ENCODE data around the gene ADGRF3.

Gene ADGRF3

DNA sequence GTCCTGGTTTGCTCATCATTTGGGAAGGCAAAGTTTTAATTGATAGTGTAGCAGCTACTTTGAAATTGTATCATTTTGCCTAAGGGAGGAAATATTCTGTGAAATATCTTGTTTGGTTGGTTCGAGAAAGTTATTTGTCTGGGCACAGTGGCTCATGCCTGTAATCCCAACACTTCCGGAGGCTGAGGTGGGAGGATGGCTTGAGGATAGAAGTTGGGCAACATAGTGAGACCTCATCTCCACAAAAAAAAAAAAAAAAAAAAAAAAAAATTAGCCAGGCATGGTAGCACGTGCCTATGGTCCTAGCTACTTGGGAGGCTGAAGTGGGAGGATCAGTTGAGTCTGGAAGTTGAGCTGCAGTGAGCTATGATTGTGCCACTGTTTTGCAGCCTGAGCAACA, 3.1 kb upstream of the ADGRF3 start:
- no peak for TF ChIP-seq ZFX (IDR thresholded peaks at IDR 0.05; ENCODE audit: borderline replicate concordance)
- TF ChIP-seq, protein P1, sequence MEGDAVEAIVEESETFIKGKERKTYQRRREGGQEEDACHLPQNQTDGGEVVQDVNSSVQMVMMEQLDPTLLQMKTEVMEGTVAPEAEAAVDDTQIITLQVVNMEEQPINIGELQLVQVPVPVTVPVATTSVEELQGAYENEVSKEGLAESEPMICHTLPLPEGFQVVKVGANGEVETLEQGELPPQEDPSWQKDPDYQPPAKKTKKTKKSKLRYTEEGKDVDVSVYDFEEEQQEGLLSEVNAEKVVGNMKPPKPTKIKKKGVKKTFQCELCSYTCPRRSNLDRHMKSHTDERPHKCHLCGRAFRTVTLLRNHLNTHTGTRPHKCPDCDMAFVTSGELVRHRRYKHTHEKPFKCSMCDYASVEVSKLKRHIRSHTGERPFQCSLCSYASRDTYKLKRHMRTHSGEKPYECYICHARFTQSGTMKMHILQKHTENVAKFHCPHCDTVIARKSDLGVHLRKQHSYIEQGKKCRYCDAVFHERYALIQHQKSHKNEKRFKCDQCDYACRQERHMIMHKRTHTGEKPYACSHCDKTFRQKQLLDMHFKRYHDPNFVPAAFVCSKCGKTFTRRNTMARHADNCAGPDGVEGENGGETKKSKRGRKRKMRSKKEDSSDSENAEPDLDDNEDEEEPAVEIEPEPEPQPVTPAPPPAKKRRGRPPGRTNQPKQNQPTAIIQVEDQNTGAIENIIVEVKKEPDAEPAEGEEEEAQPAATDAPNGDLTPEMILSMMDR (IDR thresholded peaks at IDR 0.05), result no peak

DNA sequence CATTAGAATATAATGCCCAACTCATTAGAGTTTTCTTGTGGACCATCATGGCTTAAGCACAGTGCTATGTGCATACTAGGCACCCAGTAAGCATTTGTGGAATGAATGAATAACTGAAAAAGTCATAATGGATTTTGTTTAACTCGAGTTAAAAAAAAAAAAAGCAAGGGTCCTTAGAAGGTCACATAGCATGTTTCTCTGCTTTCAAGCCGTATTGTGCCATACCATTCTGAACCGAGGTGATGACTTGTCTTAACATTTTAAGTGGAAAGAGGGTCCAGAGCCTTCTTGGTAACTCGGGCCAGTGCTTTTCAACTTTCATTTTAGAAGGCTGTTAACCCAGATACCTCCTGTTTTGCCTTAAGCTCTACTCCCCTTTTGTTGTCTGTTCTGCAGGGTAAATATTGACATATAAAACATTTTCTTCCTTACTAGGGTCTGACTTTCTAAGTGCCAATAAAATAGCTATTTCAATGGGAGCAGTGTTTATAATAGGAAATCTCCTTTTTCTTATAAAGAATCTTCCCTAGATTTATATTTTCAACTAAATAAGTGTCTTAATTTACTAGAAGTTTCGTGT, 787 bp upstream of the ADGRF3 start:
- H3K27ac ChIP-seq, result peak overlapping the region; percentile 84
- TF ChIP-seq ZFX (IDR thresholded peaks at IDR 0.05; ENCODE audit: borderline replicate concordance), result no peak
- TF ChIP-seq, protein P1 (IDR thresholded peaks at IDR 0.05), result no peak

More for the DNA sequence above, 3.1 kb upstream of the ADGRF3 start:
- H3K27ac ChIP-seq, result no peak overlapping the region

DNA sequence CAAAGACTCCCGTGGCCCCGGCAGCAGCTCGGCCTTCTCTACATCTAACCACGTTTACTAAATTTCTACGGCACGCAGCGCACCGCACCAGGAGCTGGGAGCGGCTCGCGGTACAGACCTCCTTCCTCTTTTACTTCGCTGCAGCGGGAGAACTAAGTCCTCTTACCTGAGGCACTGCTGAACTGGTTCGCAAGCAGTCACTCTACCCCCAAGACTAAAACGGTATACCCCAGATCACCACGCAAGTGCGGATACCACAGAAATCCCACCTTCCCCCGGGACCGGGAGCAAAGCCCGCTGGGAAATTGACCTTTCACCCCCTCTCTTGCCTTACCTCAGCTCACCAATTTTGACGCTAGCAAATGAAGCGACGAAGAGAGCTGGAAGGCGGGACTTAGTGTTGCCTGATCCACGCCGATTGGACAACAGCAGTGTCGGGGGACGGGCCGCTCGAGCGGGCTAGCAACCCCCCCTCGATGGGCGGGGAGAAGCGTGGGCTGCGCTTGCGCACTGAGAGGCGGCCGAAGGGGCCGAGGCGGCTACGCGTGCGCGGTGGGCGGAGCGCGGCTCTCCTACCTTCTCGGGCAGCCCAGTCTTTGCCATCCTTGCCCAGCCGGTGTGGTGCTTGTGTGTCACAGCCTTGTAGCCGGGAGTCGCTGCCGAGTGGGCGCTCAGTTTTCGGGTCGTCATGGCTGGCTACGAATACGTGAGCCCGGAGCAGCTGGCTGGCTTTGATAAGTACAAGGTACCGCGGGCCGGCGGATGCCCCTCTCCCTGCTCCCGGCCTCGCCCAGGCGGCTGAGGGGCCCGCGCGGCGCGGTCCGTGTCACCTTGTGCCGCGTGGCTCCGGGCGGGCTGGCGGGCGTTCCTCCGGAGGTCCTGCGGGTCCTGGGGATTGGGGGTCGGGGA, 790 bp downstream of the ADGRF3 start, which contains the start of gene SELENOI:
Gene SELENOI, plus strand, starts transcription at position 599 of the 909 bp plus-strand sequence. Its CDS starts 90 bp downstream, at position 689.
- peak within 1 kb of the TSS; percentile 84 for H3K27ac ChIP-seq
- TF ChIP-seq ZFX (IDR thresholded peaks at IDR 0.05; ENCODE audit: borderline replicate concordance), result no peak
- TF ChIP-seq, protein P1 (IDR thresholded peaks at IDR 0.05), result no peak

DNA sequence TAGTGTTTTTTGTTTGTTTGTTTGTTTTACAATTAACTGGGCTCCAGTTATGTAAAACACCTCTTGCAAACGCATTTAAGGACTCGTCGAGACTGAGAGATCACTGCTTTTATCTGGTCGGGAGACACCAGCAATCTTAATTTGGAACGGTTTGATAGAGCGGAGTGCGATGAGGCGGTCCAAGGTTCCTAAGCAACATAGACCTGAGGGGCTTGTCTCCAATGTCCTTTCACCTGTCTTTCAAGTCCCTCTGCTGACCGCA, 1.4 kb downstream of the ADGRF3 start:
- TF ChIP-seq ZFX (IDR thresholded peaks at IDR 0.05; ENCODE audit: borderline replicate concordance), result no peak
- peak overlapping the region; percentile 84 for H3K27ac ChIP-seq

DNA sequence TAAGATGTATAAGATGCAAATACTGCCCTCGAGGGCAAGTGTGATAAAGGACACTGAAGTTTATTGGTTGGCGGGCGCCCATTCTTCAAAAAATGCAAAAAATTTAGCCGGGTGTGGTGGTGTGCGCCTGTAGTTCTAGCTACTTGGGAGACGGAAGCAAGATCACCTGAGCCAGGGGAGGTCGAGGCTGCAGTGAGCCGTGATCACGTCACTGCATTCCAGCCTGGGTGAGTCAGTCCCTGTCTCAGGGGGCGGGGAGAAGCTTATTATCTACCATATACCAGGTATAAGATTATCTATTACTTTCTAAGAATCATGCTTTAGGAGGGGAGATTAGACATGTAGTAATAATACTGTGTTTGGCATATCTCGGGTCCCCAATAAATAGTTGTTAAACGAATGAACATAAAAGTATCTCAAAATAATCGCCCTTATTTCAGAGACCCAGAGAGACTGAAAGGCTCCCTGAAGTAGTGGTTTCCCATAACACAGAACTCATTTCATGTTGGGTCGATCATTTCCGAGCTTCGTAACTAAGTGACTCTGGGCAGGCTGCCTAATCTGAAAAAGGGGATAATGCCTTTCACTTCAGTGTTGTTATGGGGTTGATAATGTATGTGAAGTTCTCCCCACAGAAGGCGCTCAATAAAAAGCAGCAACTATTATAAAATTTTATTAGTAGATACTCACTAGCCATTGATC, 1.9 kb downstream of the ADGRF3 start:
- TF ChIP-seq ZFX (IDR thresholded peaks at IDR 0.05; ENCODE audit: borderline replicate concordance), result no peak
- TF ChIP-seq, protein P1 (IDR thresholded peaks at IDR 0.05), result no peak
- H3K27ac ChIP-seq, result peak overlapping the region; percentile 84

DNA sequence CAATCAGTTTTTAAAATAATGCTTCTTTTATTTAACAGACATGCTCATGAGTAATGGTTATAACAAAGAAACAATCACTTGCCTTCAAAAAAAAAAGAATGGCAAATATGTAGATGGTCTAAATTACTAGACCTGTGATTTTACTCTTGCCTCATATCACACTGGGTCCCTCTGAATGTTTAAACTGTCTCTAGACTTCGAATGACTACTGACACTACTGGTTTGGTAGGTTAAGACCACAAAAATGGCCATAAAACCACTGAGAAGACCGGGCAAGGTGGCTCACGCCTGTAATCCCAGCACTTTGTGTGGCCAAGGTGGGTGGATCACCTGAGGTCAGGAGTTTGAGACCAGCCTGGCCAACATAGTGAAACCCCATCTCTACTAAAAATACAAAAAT, 5.8 kb downstream of the ADGRF3 start:
- TF ChIP-seq ZFX (IDR thresholded peaks at IDR 0.05; ENCODE audit: borderline replicate concordance), result no peak
- TF ChIP-seq, protein P1 (IDR thresholded peaks at IDR 0.05), result no peak
- no peak overlapping the region for H3K27ac ChIP-seq

DNA sequence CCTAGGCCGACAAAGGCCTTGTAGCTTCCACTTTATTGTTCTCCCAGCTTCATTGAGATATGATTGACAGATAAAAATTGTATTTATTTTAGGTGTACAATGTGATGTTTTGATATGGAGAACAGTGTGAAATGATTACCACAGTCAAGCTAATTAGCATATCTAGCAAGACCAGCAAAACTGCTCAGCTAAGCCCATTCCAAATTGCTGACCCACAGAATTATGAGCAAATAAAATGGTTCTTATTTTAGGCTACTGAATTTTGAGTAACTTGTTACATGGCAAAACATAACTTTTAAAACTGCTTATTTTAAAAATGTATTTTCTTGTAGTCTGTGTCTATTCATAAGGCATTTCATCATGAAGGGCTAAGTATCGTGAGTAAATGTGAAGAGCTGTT, 9.3 kb downstream of the ADGRF3 start:
- H3K27ac ChIP-seq, result no peak overlapping the region
- TF ChIP-seq, protein P1 (IDR thresholded peaks at IDR 0.05), result no peak
- TF ChIP-seq ZFX (IDR thresholded peaks at IDR 0.05; ENCODE audit: borderline replicate concordance), result no peak
